ENCODE measurements around the gene LAPTM5.

GRCh38 chr1:30708361-30708728 is 49.2 kb downstream of the LAPTM5 start:
- TF ChIP-seq EZH2 (optimal IDR thresholded peaks at IDR 0.05; ENCODE audit: low read depth, low read length) (no peak), CTCF (IDR thresholded peaks at IDR 0.05; ENCODE audit: low read length) (no peak), EZH2phosphoT487 (IDR thresholded peaks at IDR 0.05; ENCODE audit: low read length) (no peak)

Measured in MM.1S (cell line).